Esophagus squamous epithelium (tissue), 4 donors: ENCODE data around the gene DALRD3.

Experiments
- POLR2A ChIP-seq, 4 donors: fragments of 450-650 bp; IDR thresholded peaks; one replicate each; pipeline ENCODE4 v1.6.1; 2017; ENCODE audit warnings: antibody characterized with exemption in 4 of 4, mild to moderate bottlenecking in 4 of 4, moderate library complexity in 3 of 4
- TF ChIP-seq, protein P1 (sequence below), 6 experiments: fragments of 450-650 bp in 4 of 6; fragments of 200-600 bp in 2 of 6; sonication (generic) in 2 of 6; IDR thresholded peaks; one replicate each; pipeline ENCODE4 v1.5.1; 2016 to 2019; ENCODE audit warnings: antibody characterized with exemption in 6 of 6, mild to moderate bottlenecking in 4 of 6, moderate library complexity in 4 of 6

DNA sequence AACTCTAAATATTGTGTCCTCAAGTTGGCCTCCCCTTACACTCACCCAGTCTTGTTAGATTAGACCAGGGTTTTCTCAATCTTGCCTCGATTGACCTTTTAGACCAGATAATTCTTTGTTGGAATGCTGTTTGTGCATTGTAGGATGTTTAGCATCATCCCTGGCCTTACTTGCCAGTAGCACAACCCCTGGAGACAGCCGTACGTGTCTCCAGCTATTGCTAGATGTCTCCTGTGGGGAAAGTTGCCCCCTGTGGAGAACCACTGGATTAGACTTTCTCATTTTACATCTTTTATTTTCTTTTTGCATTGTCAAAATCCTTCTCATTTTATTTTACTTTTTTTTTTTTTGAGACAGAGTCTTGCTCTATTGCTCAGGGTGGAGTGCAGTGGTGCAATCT, 9.0 kb downstream of the DALRD3 start:
- TF ChIP-seq, protein P1, sequence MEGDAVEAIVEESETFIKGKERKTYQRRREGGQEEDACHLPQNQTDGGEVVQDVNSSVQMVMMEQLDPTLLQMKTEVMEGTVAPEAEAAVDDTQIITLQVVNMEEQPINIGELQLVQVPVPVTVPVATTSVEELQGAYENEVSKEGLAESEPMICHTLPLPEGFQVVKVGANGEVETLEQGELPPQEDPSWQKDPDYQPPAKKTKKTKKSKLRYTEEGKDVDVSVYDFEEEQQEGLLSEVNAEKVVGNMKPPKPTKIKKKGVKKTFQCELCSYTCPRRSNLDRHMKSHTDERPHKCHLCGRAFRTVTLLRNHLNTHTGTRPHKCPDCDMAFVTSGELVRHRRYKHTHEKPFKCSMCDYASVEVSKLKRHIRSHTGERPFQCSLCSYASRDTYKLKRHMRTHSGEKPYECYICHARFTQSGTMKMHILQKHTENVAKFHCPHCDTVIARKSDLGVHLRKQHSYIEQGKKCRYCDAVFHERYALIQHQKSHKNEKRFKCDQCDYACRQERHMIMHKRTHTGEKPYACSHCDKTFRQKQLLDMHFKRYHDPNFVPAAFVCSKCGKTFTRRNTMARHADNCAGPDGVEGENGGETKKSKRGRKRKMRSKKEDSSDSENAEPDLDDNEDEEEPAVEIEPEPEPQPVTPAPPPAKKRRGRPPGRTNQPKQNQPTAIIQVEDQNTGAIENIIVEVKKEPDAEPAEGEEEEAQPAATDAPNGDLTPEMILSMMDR (IDR thresholded peaks at IDR 0.05): no peak
- no peak for TF ChIP-seq POLR2A (IDR thresholded peaks at IDR 0.05)
